ENCODE measurements around the gene HHLA2.

DNA sequence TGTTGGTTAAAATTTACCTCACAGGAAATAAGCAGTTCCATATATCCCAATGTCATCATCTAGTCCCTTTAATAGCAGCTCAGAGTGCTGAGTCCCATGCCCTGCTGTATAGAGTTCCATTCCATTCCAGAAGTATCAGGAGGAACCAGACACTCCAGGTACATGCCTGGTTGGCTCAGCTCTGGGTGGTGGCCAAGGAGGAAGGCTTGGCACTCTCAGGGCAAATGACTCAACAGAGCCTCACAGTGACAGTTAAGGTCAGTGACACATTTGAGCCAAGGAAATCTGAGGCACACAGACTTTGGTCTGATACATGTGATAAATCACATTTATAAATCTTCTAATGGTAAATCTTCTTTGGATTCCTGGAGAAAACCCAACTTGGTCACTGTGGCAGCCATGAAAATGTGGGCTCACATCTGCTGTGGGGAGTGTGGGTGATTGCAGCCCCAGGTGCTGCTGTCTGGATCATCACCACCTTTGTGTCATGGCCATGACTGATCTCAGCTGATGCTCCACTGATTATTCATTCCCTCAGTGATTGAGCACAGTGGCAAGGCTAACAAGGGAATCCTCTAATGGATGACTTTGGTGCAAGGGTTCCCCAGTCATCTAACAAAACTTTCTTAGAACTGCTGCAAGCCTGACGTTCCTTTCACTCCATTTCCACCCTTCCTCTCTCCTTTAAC is 9.3 kb downstream of the HHLA2 start:
- TF ChIP-seq TAF1 (IDR thresholded peaks at IDR 0.05; ENCODE audit: borderline replicate concordance, low read depth, low read length) = no peak
- TF ChIP-seq POLR2A (IDR thresholded peaks at IDR 0.05; ENCODE audit: low read depth, low read length) = no peak
- TF ChIP-seq POLR2AphosphoS5 (IDR thresholded peaks at IDR 0.05; ENCODE audit: low read depth, low read length) = no peak

All from GM12892 (cell line).